ENCODE results near the gene NYAP1.
"Not testable (repeated sequence)": the region's sequence is repeated elsewhere in the genome, so short reads cannot be mapped to it uniquely, and the experiment has no call there.

The NYAP1 gene

GRCh38 chr7:100540073-100540723, 56.5 kb downstream of the NYAP1 start:
- Histone ChIP-seq H3K4me1 (peaks cover 5% of the 10 kb centered on the region), H3K36me3 (no peaks in the 10 kb centered on the region), H3K9me3 (no peaks in the 10 kb centered on the region), H3K27me3 (no peaks in the 10 kb centered on the region), H3K4me3 (ENCODE audit: low read depth, low read length) (peak overlapping the region; percentile 73)
- TF ChIP-seq, protein P1, sequence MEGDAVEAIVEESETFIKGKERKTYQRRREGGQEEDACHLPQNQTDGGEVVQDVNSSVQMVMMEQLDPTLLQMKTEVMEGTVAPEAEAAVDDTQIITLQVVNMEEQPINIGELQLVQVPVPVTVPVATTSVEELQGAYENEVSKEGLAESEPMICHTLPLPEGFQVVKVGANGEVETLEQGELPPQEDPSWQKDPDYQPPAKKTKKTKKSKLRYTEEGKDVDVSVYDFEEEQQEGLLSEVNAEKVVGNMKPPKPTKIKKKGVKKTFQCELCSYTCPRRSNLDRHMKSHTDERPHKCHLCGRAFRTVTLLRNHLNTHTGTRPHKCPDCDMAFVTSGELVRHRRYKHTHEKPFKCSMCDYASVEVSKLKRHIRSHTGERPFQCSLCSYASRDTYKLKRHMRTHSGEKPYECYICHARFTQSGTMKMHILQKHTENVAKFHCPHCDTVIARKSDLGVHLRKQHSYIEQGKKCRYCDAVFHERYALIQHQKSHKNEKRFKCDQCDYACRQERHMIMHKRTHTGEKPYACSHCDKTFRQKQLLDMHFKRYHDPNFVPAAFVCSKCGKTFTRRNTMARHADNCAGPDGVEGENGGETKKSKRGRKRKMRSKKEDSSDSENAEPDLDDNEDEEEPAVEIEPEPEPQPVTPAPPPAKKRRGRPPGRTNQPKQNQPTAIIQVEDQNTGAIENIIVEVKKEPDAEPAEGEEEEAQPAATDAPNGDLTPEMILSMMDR (IDR thresholded peaks at IDR 0.05; ENCODE audit: low read depth, low read length), result no peak
- DNase-seq, result no peak

DNA sequence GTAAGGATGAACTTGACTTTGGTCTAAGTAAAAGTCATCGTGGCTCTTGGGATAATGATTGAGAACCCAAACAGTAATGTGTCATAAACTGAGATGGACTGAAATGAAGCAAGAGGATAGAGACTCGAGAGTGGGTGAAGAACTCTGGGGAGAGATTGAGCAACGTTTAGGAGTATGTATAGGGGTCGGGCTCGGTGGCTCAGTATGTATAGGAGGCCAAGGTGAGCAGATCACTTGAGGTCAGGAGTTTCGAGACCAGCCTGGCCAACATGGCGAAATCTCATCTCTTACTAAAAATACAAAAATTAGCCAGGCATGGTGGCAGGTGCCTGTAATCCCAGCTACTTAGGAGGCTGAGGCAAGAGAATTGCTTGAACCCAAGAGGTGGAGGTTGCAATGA, 57.6 kb downstream of the NYAP1 start:
- not testable (repeated sequence) for H3K4me3 ChIP-seq (ENCODE audit: low read depth, low read length); H3K36me3 ChIP-seq; H3K9me3 ChIP-seq; H3K27me3 ChIP-seq; DNase-seq
- H3K4me1 ChIP-seq, result peaks cover 16% of the 10 kb centered on the region

DNA sequence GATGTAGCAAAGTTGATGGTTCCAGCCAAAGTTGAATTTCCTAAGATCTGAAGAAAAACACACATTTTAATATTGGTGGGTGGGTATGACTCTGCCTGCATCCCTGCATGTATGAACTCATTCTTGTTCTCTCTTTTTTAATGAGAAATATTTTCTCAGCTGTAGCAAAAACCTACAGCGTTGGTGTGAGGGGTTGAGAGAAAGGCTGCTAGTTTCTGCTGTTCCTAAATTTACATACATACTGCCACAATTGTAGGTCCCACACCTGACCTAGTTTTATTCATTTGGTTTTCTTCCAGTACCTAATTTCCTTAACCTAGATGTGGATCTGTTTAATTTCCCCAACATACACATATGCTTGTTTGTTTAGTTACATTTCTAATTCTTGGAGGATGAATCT, 59.9 kb downstream of the NYAP1 start:
- peaks cover 22% of the 10 kb centered on the region for H3K4me1 ChIP-seq
- no peak for DNase-seq
- H3K4me3 ChIP-seq (ENCODE audit: low read depth, low read length), result no peak overlapping the region
- TF ChIP-seq, protein P1 (IDR thresholded peaks at IDR 0.05; ENCODE audit: low read depth, low read length), result no peak
- H3K36me3 ChIP-seq, result no peaks in the 10 kb centered on the region; the same call in 1 of the 2 replicates
- no peaks in the 10 kb centered on the region for H3K27me3 ChIP-seq
- H3K9me3 ChIP-seq, result no peaks in the 10 kb centered on the region

DNA sequence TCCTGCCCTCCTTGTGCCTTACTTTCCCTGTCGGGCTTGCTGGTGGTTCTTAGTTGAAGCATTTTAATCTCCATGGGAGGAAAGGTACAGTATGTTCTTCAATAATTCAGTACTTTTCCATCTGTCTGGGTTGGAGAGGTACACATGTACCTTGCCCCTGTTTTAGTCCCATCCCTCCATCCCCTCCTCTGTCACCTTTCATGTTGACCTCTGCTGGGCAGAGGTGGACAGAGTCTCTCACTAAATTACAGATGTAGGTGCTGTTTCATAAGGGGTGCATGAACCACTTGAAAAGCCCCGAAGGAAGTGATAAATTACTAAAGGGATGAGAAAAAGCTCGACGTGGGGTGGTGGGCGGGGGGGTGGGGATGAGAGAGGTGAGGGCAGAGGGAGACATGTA, 60.7 kb downstream of the NYAP1 start:
- peaks cover 22% of the 10 kb centered on the region for H3K4me1 ChIP-seq
- TF ChIP-seq, protein P1 (IDR thresholded peaks at IDR 0.05; ENCODE audit: low read depth, low read length), result no peak
- no peak for DNase-seq
- no peak overlapping the region for H3K4me3 ChIP-seq (ENCODE audit: low read depth, low read length)
- H3K27me3 ChIP-seq, result no peaks in the 10 kb centered on the region
- no peaks in the 10 kb centered on the region for H3K9me3 ChIP-seq
- H3K36me3 ChIP-seq, result no peaks in the 10 kb centered on the region; the same call in 1 of the 2 replicates
